GM21381 (cell line): Measurements from ENCODE around the gene BRD4.
"Not testable (repeated sequence)": the region's sequence is repeated elsewhere in the genome, so short reads cannot be mapped to it uniquely, and the experiment has no call there.

ENCODE experiments used
- ATAC-seq: cut with Tn5 transposase; IDR thresholded peaks from one replicate; pipeline ENCODE4 v1.9.1; 2021; ENCODE audit warnings: mild to moderate bottlenecking, moderate library complexity; ENCODE audit not compliant: unreplicated experiment

BRD4 gene

DNA sequence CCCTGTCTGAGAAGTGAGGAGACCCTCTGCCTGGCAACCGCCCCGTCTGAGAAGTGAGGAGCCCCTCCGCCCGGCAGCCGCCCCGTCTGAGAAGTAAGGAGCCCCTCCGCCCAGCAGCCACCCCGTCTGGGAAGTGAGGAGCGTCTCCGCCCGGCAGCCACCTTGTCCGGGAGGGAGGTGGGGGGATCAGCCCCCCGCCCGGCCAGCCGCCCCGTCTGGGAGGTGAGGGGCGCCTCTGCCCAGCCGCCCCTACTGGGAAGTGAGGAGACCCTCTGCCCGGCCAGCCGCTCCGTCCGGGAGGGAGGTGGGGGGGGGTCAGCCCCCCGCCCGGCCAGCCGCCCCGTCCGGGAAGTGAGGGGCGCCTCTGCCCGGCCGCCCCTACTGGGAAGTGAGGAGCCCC is 30.7 kb upstream of the BRD4 start:
- ATAC-seq, result not testable (repeated sequence)

DNA sequence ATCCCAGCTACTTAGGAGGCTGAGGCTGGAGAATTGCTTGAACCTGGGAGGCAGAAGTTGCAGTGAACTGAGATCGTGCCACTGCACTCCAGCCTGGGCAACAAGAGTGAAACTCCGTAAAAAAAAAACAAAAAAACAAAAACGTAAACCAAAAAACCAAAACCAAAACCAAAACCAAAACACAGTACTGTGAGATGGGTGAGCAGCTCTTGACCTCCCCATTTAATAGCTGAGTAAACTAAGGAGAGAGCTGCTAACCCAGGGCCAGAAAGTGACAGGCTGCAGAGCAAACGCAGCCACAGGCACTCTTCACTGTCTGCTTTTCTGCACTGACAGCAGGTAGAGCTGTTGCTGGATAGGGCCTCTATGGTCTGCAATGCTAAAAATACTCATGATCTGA is 27.7 kb upstream of the BRD4 start:
- peak; percentile 55 for ATAC-seq

DNA sequence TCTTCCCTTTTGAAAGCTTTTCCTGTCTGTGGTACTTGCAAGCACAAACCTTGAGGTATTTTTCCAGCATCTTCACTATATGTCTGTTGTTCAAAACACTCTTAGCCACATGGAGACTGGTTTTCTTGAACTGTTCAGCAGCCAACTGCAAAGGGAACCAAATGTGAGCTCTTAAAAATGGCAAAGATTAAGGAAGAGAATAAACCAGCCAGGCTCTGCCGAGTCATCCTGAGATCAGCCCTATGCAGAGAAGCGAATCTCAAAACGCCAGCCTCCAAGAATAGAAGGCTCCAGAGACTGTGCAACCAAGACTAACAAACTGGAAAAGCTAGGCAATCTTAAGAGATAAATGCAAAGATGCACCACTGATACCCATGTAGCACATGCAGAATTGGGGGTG is 26.6 kb upstream of the BRD4 start:
- no peak for ATAC-seq

DNA sequence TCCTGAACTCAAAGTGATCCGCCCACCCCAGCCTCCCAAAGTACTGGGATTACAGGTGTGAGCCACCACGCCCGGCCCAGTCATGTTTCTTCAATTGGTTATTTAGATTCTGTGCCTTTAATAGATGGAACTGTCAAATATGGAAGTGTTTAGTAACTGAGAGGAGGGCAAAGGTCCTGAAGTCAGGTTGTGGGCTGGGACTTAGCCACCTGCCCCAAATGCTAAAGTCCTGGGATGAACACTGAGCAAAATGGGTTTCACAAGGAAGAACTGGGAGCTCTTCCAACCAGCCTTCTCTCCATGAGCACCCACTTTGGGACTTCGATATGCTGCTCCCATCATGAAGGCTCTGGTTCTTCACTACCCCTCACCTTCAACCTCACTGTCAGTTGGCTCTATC is 25.6 kb upstream of the BRD4 start:
- no peak for ATAC-seq

DNA sequence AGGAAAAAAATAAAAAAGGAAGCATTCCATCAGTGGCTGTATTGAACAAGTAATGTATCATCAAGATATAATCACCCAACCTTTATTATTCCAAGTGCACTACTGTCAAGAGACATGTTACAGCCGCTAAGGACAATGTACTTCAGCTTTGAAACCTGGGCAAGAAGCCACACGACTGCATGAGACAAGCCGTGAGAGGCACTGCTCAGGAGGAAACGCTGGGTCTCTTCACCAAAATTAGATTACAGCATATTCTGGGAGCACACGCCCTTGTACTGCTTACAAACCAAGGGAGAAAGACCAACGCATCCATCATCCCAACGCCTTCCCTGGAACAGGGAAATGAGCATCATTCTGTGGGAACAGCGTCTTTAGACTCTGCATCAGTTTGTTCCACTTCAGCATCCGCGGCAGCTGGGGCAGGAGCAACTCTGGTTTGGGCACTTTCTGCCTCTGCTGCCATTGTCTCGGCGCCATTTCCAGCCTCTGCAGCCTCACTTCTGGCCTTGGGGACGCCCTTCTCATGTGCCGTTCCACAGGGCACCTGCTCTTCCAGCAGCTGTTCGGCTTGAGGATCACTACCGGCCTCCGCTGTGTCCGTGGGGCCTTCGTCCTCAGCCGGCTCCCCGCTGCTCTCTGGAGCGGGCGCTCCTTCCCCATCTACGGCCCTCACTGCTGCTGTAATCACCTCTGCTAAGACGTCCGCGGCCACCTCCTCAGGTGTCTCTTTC is 22.4 kb upstream of the BRD4 start:
- ATAC-seq, result no peak

DNA sequence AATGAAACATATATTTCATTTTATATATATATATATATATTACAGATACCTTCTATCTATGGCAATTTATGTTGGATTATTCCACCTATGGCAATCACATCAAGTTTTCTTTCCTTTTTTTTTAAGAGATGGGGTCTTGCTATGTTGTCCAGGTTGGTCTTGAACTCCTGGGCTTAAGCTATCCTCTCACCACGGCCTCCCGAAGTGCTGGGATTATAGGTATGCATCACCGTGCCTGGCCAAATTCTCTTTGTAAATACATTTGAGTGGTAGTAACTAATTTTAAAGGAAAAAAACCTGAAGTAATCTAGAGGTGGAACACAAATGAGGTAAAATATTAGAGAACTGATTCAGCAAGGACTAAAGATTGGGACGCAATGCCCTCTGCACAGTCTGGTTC is 21.6 kb upstream of the BRD4 start:
- no peak for ATAC-seq

DNA sequence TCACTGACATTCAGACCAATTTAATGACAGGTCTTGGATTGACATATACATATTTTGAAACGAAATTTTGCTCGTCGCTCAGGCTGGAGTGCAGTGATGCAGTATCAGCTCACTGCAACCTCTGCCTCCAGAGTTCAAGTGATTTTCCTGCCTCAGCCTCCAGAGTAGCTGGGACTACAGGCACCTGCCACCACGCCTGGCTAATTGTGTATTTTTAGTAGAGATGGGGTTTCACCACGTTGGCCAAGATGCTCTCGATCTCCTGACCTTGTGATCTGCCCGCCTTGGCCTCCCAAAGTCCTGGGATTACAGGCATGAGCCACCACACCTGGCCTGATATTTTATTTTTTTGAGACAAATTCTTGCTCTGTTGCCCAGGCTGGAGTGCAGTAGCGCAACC is 20.2 kb upstream of the BRD4 start:
- ATAC-seq, result not testable (repeated sequence)

DNA sequence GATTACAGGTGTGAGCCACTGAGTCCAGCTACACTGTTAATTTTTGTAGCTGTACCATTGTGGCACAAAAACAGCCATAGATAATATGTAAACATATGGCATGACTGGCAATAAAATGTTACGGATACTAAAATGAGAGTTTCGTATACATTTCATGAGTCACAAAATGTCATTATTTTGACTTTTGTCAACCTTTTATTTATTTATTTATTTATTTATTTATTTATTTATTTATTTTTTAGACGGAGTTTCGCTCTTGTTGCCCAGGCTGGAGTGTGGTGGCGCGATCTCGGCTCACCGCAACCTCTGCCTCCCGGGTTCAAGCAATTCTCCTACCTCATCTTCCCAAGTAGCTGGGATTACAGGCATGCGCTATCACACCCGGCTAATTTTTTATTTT is 9.0 kb upstream of the BRD4 start:
- ATAC-seq, result not testable (repeated sequence)

DNA sequence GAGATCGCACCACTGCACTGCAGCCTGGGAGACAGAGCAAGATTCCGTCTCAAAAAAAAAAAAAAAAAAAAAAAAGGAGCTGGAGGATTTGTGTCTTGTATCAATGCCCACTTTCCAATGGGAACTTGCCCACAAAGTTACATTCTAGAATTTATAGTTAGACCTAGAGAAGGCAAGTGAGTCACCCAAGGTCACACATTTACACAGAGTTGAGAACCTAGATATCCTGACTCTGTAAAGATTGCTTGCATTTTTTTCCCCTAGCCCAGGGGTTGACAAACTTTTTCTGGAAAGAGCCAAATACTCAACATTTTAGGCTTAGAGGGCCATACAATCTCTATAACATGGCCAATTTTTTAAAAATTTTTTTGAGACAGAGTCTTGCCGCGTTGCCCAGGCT is 7.7 kb upstream of the BRD4 start:
- ATAC-seq, result no peak

DNA sequence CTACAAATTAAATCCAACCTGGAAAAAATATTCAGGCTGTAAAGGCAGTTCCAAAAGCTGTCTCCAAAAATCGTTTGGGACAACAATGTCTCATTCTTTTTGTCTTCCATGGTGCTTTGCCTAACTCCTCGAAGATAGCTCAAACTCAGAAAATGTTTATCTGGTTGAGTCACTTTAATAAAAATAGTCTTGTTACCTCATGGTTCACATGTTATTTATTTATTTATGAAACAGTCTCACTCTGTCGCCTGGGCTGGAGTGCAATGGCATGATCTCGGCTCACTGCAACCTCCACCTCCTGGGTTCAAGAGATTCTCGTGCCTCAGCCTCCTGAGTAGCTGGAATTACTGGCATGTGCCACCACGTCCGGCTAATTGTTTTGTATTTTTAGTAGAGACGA is 4.9 kb upstream of the BRD4 start:
- ATAC-seq, result no peak

DNA sequence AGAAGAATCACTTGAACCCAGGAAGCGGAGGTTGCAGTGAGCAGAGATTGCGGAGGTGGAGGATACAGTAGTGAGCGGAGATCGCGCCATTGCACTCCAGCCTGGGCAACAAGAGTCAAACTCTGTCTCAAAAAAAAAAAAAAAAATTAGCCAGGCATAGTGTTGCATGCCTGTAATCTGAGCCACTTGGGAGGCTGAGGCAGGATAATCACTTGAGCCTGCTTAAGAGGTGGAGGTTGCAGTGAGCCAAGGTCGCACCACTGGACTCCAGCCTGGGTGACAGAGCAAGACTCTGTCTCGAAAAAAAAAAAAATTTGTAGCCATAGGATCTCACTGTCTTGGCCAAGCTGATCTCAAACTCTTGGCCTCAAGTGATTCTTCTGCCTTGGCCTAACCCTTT is 3.7 kb upstream of the BRD4 start:
- not testable (repeated sequence) for ATAC-seq

DNA sequence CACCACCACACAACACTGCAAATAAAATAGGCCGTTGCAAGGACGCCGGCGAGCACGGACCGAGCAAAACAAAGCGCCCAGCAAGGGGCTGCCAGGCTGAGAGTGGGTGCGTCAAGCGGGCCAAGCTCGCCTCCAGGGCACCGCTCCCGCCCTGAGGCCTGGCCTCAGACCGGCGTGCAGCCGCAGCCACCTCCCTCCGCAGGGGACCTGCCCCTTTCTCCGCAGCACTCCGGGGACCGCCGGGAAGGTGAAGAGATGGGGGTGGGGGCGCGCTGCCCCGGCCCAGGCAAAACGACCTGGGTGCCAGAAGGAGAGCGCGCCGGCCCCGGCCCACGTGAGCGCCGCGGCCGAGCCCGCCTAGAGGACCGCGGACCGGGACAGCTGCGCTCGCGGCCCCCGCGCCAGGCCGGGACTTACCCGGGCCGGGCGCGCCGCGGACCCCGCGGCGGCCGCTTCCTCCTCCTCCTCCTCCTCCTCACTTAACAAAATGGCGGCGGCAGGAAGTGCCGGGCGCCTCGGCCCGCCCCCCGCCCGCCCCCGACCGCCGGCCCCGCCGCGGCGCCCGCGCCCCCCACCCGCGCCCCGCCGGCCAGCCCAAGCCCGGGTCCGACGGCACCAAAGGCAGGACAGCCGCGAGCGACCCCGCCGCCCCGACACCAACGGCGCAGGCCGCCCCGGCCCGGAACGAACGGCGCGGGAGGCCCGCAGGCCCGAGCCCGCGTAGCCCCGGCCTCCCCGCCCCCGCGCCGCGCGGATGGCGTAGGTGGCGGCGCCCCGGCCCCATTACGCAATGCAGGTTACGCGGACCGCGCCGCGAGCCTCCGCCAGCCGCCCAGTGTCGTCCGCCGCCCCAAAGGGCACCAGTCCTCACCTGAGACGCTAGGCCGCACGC is 674 bp downstream of the BRD4 start:
- peak; percentile 39 for ATAC-seq

DNA sequence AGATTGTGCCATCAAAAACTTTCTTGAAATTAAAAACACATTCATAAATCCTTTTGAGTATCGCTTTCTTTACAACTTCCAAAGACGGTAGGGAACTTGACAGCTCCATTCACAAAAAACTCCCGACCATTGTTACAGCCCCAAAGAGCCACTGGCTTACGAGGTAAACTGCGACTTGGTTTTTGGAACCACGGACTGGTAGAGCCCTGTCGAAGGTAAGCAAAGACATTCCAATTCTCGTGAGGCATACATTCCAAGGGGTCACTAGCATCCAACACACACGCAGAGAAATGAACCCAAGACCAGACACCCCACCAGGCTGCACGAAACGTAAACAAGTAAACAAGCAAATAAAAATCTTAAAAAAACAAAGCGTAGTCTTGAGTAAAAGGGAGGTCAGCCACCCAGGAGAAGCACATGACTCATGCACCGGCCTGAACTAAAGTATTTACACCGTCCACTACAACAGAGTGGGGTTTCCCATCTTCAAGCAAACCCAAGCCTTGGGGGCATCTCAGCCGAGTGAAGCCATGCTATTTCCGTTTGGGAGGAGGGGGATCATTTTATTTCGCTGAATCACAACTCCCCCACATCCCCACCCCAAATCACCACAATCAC is 1.4 kb downstream of the BRD4 start:
- no peak for ATAC-seq

DNA sequence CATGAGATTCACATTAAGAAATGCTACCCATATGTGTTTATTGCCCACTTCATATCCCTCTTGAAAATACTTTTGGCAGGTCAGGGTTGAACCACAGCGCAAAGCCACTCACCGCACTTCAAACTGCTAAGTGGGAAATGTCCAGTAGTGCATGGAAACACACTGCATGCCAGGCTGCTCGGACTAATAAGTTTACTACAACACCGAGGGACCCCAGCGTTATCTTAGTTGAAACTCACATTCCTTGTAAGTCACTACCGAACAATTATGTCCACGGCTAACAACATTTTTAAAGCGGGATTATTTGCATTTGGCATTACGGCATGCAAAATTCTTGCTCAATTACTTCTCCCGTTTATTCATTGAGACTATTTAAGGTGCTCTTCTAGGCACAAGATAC is 4.0 kb downstream of the BRD4 start:
- no peak for ATAC-seq

DNA sequence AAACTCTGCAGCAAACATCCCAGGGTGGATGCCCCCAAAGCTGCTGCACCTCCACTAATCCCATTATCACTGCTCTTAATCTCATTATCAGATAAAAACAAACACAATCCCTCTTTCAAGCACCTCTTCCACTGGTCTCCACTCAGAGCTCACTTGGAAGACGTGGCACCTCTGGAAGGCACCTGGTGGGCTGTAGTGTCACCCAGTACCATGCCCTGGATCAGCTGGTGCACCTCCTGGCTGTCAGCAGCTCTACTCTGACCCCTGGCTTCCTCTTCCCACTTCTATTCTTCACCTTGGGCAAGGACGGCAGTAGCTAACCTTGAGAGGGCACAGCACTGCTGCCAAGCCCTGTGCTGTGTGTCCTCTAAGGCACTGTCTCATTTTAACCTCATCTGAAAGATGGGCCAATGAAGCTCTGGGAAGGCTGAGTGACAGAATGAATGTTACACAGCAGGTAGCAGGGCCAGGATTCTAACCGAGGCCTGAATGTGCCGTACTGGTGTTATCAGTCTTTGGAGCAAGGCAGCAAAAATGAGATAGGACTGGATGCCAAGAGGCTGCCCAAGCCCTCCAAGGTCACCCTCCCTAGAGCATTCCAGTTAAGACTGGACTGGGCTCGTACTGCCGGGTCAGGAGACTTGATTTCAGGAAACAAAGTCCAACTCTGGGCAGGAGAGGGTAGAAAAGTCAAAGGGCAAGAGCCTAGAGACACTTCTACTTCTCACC is 7.4 kb downstream of the BRD4 start:
- ATAC-seq, result no peak

DNA sequence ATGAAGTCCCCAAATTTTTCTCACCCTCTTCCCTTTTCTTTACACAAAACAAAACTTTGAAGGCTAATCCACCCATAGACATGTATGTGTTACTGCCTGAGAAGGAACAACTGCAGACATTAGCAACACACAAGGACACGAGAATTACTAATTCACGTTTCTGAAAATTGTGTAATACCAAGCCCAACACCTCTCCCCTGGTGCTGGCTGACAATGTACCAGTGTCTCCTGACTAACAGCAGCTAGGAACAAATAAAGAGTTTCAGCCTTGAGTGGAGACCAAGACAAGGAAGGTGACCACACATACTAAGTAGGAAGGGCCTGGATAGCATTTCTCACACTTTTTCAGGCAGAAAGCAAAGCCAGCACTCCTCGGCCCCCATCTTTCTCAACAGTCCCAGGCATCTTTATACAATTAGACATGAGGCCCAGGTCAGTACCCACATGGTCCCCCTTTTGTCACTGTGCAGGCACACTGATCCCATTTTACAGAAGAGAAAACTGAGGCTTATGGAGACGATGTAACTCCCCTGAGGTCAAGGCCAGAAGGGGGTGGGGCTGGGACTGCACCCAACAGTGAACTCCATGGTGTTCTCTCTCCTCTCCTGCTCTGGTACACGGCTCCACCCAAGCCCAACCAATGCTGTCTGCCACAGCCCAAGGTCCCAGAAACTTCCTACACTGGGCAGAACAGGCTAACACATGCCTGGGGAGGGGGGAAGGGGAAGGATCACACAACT is 8.7 kb downstream of the BRD4 start:
- no peak for ATAC-seq

DNA sequence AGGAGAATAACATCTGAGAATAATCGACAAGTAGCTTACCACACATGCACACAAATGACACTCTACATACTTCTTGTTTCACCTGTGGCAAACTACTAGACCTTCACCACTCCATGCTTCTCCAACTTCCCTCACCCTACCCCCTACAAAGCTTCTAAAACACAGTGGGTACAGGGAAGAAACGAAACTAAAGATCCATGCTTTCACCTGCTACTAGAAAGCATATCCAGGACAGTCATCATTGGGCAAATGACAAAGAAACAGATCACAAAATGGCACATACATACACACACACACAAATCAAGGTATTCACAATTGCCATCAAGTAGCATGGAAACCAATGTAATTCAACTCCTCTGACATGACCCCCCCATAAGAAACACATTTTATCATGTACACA is 10.6 kb downstream of the BRD4 start:
- ATAC-seq, result no peak

DNA sequence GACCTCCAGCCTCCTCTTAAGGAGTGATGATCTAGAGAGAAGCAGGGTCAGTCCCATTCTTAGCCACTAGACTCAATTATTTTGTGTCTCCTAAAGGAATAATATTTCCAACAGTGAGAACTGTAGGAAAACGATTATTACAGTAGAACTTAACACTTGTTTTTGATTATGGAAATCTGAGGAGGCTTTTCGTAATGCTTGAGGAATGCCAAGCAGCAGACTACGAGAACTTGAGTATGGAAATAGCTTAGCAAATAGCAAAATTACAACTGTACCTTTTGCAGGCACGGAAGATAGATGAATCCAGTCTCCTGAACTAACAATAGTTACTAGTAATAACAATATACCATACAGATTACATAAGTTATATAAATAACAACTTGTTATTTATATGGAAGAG is 12.2 kb downstream of the BRD4 start:
- no peak for ATAC-seq

DNA sequence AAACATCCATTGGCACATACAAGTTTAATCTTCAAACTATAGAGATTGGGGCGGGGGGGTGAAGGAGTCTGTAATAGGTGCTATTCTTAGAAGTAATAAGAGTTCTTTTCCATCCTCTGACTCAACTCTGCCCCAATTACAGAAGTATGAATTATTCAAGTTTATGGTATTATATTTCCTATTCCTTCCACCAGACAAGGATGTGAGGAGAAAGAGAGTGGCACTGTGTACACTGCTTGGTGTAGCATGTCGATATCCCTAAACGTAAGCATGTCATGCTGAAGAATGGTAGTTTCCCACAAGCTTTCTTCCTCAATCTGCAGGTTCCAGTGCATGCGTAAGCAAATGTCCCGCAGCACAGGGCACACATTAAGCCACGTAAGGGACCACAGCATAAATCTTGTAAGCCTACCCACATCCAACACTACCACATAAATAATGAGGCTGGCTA is 14.1 kb downstream of the BRD4 start:
- ATAC-seq, result no peak

DNA sequence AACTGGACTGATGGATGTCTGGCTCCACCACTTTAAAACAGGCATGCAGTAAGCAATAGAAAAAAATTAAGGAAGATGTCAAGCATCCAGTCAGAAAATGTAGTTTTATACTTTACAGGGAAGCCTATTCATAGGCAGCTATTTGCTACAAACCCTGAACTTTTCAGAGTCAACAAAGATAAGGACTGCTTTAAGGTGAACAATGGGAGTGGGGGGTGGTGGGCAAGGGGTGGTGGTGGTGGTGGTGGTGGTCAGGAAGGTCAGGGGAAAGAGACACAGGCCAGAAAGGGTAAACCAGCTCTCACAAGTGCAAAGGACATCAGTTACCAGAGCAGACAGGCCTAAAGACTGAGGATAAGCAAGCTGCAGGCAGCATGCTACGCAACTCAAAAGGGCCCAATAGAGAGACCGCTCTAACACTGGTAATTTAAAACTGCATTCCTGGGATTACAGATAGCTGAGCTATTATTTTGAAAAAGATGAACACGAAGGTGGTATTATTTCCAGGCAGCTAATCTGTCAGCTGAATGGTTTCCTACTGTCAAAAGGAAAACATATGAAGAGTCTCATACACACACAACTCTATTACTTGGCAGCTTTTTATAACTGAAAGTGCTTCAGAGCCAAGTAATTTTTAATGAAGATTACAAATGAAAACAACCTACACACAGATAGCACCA is 14.8 kb downstream of the BRD4 start:
- ATAC-seq, result no peak
